ENCODE measurements around the gene MRPS2. TPM values are rescaled to one million over a fixed set of nuclear protein-coding genes. Genes with fewer than 3 reads are reported as not detected.

Gene MRPS2
- total RNA-seq, 1 donor from 2014 or later, result 23.4 TPM

- peaks cover 6% of the 10 kb centered on the region for H3K4me1 Mint-ChIP-seq
- H3K79me2 ChIP-seq (ENCODE audit: low read depth), result peaks cover 2% of the 10 kb centered on the region
- H3K4me1 ChIP-seq, result peaks cover 10% of the 10 kb centered on the region
- H3F3A ChIP-seq (ENCODE audit: low read depth), result peaks cover 12% of the 10 kb centered on the region
- H3K36me3 ChIP-seq, result no peaks in the 10 kb centered on the region
- no peak overlapping the region for H3K9ac ChIP-seq
- H4K20me1 ChIP-seq (ENCODE audit: low read depth), result peaks cover 14% of the 10 kb centered on the region
- peak overlapping the region; percentile 91 for H3K27ac Mint-ChIP-seq
- no peak overlapping the region for H3K4me2 ChIP-seq
- no peak overlapping the region for H3K27ac ChIP-seq
- H3K27me3 Mint-ChIP-seq (ENCODE audit: insufficient read depth, low read depth), result peaks cover 11% of the 10 kb centered on the region
- peaks cover 13% of the 10 kb centered on the region for H3K36me3 Mint-ChIP-seq
- no peak overlapping the region for H3K4me3 Mint-ChIP-seq
- peaks cover 11% of the 10 kb centered on the region for H3K9me3 Mint-ChIP-seq
- TF ChIP-seq EZH2 (IDR thresholded peaks at IDR 0.05) (no peak), CTCF (IDR thresholded peaks at IDR 0.05) (no peak), EZH2phosphoT487 (IDR thresholded peaks at IDR 0.05) (no peak)
- DNase-seq (ENCODE audit: low spot score), result no peak
- H2AFZ ChIP-seq (replicated peaks), result no peak overlapping the region
- H3K27me3 ChIP-seq, result no peaks in the 10 kb centered on the region
- H3K9me3 ChIP-seq (ENCODE audit: low read depth), result no peaks in the 10 kb centered on the region
- H3K4me3 ChIP-seq, result no peak overlapping the region
Observed at GRCh38 chr9:135507104-135508035, 6.9 kb downstream of the MRPS2 start.

- H4K20me1 ChIP-seq (ENCODE audit: low read depth), result peaks cover 9% of the 10 kb centered on the region
- Mint-ChIP-seq H3K27me3 (ENCODE audit: insufficient read depth, low read depth) (peaks cover 11% of the 10 kb centered on the region), H3K9me3 (peaks cover 11% of the 10 kb centered on the region), H3K4me3 (no peak overlapping the region), H3K4me1 (peaks cover 8% of the 10 kb centered on the region), H3K36me3 (peaks cover 10% of the 10 kb centered on the region), H3K27ac (no peak overlapping the region)
- H3K9ac ChIP-seq, result no peak overlapping the region
- peaks cover 12% of the 10 kb centered on the region for H3F3A ChIP-seq (ENCODE audit: low read depth)
- H3K4me3 ChIP-seq, result no peak overlapping the region
- no peak overlapping the region for H3K27ac ChIP-seq
- no peaks in the 10 kb centered on the region for H3K27me3 ChIP-seq
- H3K79me2 ChIP-seq (ENCODE audit: low read depth), result no peaks in the 10 kb centered on the region
- H2AFZ ChIP-seq (replicated peaks), result no peak overlapping the region
- no peak for DNase-seq (ENCODE audit: low spot score)
- no peaks in the 10 kb centered on the region for H3K9me3 ChIP-seq (ENCODE audit: low read depth)
- peaks cover 14% of the 10 kb centered on the region for H3K4me1 ChIP-seq
- TF ChIP-seq CTCF (IDR thresholded peaks at IDR 0.05) (no peak), EZH2 (IDR thresholded peaks at IDR 0.05) (no peak), EZH2phosphoT487 (IDR thresholded peaks at IDR 0.05) (no peak)
- no peaks in the 10 kb centered on the region for H3K36me3 ChIP-seq
- H3K4me2 ChIP-seq, result no peak overlapping the region
Observed at GRCh38 chr9:135508211-135508820, 7.8 kb downstream of the MRPS2 start.

- Mint-ChIP-seq H3K27ac (no peak overlapping the region), H3K36me3 (peaks cover 6% of the 10 kb centered on the region), H3K4me1 (peaks cover 8% of the 10 kb centered on the region), H3K9me3 (peaks cover 11% of the 10 kb centered on the region), H3K27me3 (ENCODE audit: insufficient read depth, low read depth) (peaks cover 14% of the 10 kb centered on the region), H3K4me3 (no peak overlapping the region)
- no peak overlapping the region for H3K4me3 ChIP-seq
- TF ChIP-seq EZH2phosphoT487 (IDR thresholded peaks at IDR 0.05) (no peak), EZH2 (IDR thresholded peaks at IDR 0.05) (no peak), CTCF (IDR thresholded peaks at IDR 0.05) (no peak)
- no peaks in the 10 kb centered on the region for H3K79me2 ChIP-seq (ENCODE audit: low read depth)
- H3K4me1 ChIP-seq, result peaks cover 14% of the 10 kb centered on the region
- no peak overlapping the region for H3K9ac ChIP-seq
- peaks cover 5% of the 10 kb centered on the region for H3F3A ChIP-seq (ENCODE audit: low read depth)
- H3K9me3 ChIP-seq (ENCODE audit: low read depth), result no peaks in the 10 kb centered on the region
- no peak overlapping the region for H3K27ac ChIP-seq
- H2AFZ ChIP-seq (replicated peaks), result no peak overlapping the region
- peaks cover 1% of the 10 kb centered on the region for H4K20me1 ChIP-seq (ENCODE audit: low read depth)
- DNase-seq (ENCODE audit: low spot score), result no peak
- H3K27me3 ChIP-seq, result no peaks in the 10 kb centered on the region
- H3K4me2 ChIP-seq, result no peak overlapping the region
- no peaks in the 10 kb centered on the region for H3K36me3 ChIP-seq
Observed at GRCh38 chr9:135509458-135509857, 9.0 kb downstream of the MRPS2 start.

Measured in neural progenitor cell (in vitro differentiated cells).